H9 (cell line): ENCODE results near the gene C11orf21. TPM values are rescaled to one million over a fixed set of nuclear protein-coding genes. Genes with fewer than 3 reads are reported as not detected.
A peak's percentile ranks its signal among the peaks of the same experiment; 100 is the strongest.

Experiments
- DNase-seq: peaks from one replicate; pipeline ENCODE4 v3.0.0-alpha.2; 2017
- H2AFZ ChIP-seq: one replicate; pipeline ENCODE4 v1.6.1; 2013; ENCODE audit warnings: mild to moderate bottlenecking, low read length, control low read depth, moderate library complexity
- H2AK5ac ChIP-seq: 2 replicates; pipeline ENCODE4 v1.6.1; 2013; ENCODE audit warnings: low read length, control low read depth, mixed read lengths; ENCODE audit not compliant: insufficient read length
- H2BK120ac ChIP-seq: one replicate; pipeline ENCODE4 v1.6.1; 2013; ENCODE audit warnings: low read depth, mild to moderate bottlenecking, low read length, control low read depth, inconsistent platforms; ENCODE audit not compliant: poor library complexity, severe bottlenecking
- H2BK12ac ChIP-seq: 2 replicates; pipeline ENCODE4 v1.6.1; 2013; ENCODE audit warnings: low read length, control low read depth, mixed read lengths, low read depth; ENCODE audit not compliant: insufficient read length
- H2BK15ac ChIP-seq: 2 replicates; pipeline ENCODE4 v1.6.1; 2013; ENCODE audit warnings: low read depth, low read length, control low read depth
- H2BK20ac ChIP-seq: one replicate; pipeline ENCODE4 v1.6.1; 2013; ENCODE audit warnings: low read depth, mild to moderate bottlenecking, low read length, control low read depth, inconsistent platforms; ENCODE audit not compliant: poor library complexity, severe bottlenecking
- H2BK5ac ChIP-seq: 2 replicates; pipeline ENCODE4 v1.6.1; 2013; ENCODE audit warnings: low read length, control low read depth, mixed read lengths; ENCODE audit not compliant: insufficient read length
- H3K14ac ChIP-seq: 2 replicates; pipeline ENCODE4 v1.6.1; 2013; ENCODE audit warnings: low read length, control low read depth; ENCODE audit not compliant: insufficient read depth
- H3K18ac ChIP-seq: 2 replicates; pipeline ENCODE4 v1.6.1; 2013; ENCODE audit warnings: low read depth, mild to moderate bottlenecking, mixed read lengths, low read length, control low read depth; ENCODE audit not compliant: insufficient read length
- H3K23ac ChIP-seq: 2 replicates; pipeline ENCODE4 v1.6.1; 2013; ENCODE audit warnings: low read length, control low read depth, mixed read lengths, low read depth; ENCODE audit not compliant: insufficient read length
- H3K23me2 ChIP-seq: 2 replicates; pipeline ENCODE4 v1.6.1; 2013; ENCODE audit warnings: low read depth, mild to moderate bottlenecking, mixed read lengths, low read length, control low read depth; ENCODE audit not compliant: insufficient read length, poor library complexity, severe bottlenecking
- H3K27ac ChIP-seq: 2 replicates; pipeline ENCODE4 v1.5.1; 2013; ENCODE audit warnings: low read length, control low read depth, mixed read lengths, low read depth; ENCODE audit not compliant: insufficient read length
- H3K27me3 ChIP-seq: 2 replicates; pipeline ENCODE4 v1.6.1; 2013; ENCODE audit warnings: low read length, control low read depth, inconsistent platforms; ENCODE audit not compliant: insufficient read depth
- H3K4ac ChIP-seq: 2 replicates; pipeline ENCODE4 v1.6.1; 2013; ENCODE audit warnings: low read depth, mild to moderate bottlenecking, control low read depth, inconsistent platforms, low read length, moderate library complexity
- H3K4me1 ChIP-seq: 2 replicates; pipeline ENCODE4 v1.6.1; 2013; ENCODE audit warnings: low read length, control low read depth, inconsistent platforms; ENCODE audit not compliant: insufficient read depth
- H3K4me2 ChIP-seq: 2 replicates; pipeline ENCODE4 v1.6.1; 2013; ENCODE audit warnings: low read length, control low read depth, mixed read lengths; ENCODE audit not compliant: insufficient read length, insufficient read depth
- H3K56ac ChIP-seq: 2 replicates; pipeline ENCODE4 v1.6.1; 2013; ENCODE audit warnings: low read depth, mild to moderate bottlenecking, mixed read lengths, low read length, control low read depth; ENCODE audit not compliant: insufficient read length
- H3K79me1 ChIP-seq: 2 replicates; pipeline ENCODE4 v1.6.1; 2013; ENCODE audit warnings: low read depth, mild to moderate bottlenecking, moderate library complexity, low read length, control low read depth, inconsistent platforms; ENCODE audit not compliant: insufficient read depth, poor library complexity, severe bottlenecking
- H3K79me2 ChIP-seq: 2 replicates; pipeline ENCODE4 v1.6.1; 2013; ENCODE audit warnings: low read length, control low read depth, inconsistent platforms; ENCODE audit not compliant: insufficient read depth
- H3K9ac ChIP-seq: 2 replicates; pipeline ENCODE4 v1.6.1; 2013; ENCODE audit warnings: low read length, control low read depth, mixed read lengths; ENCODE audit not compliant: insufficient read length; ENCODE audit errors: extremely low read depth
- H3K9me3 ChIP-seq: one replicate; pipeline ENCODE4 v1.6.1; 2013; ENCODE audit warnings: low read depth, low read length, inconsistent platforms; ENCODE audit not compliant: control insufficient read depth
- H3T11ph ChIP-seq: one replicate; pipeline ENCODE4 v1.6.1; 2013; ENCODE audit warnings: mild to moderate bottlenecking, low read length, control low read depth, inconsistent platforms
- H4K20me1 ChIP-seq: one replicate; pipeline ENCODE4 v1.6.1; 2013; ENCODE audit not compliant: control insufficient read depth, insufficient read length, insufficient read depth
- H4K5ac ChIP-seq: 2 replicates; pipeline ENCODE4 v1.6.1; 2013; ENCODE audit warnings: low read depth, mild to moderate bottlenecking, mixed read lengths, low read length, control low read depth; ENCODE audit not compliant: insufficient read length
- H4K8ac ChIP-seq: replicated peaks from 2 replicates; pipeline ENCODE4 v1.6.1; 2013; ENCODE audit warnings: low read length, control low read depth, mixed read lengths, low read depth; ENCODE audit not compliant: insufficient read length
- H4K91ac ChIP-seq: 2 replicates; pipeline ENCODE4 v1.6.1; 2013; ENCODE audit warnings: low read depth, mild to moderate bottlenecking, moderate library complexity, mixed read lengths, low read length, control low read depth; ENCODE audit not compliant: insufficient read length
- H3K27ac Mint-ChIP-seq, 3 experiments: 2 replicates in 2 of 3; 3 replicates in 1 of 3; pipeline ENCODE4 v1.8.0; 2020 to 2021; ENCODE audit warnings: mixed read lengths in 3 of 3, mild to moderate bottlenecking in 1 of 3, moderate library complexity in 1 of 3
- H3K27me3 Mint-ChIP-seq: 2 replicates; pipeline ENCODE4 v1.8.0; 2021; ENCODE audit warnings: low read depth, mild to moderate bottlenecking, moderate library complexity, mixed read lengths
- H3K36me3 Mint-ChIP-seq, 3 experiments: 2 replicates in 2 of 3; 3 replicates in 1 of 3; pipeline ENCODE4 v1.8.0; 2020 to 2021; ENCODE audit warnings: low read depth in 3 of 3, mixed read lengths in 3 of 3; ENCODE audit not compliant: insufficient read depth in 1 of 3
- H3K4me1 Mint-ChIP-seq, 2 experiments: 2 replicates each; pipeline ENCODE4 v1.8.0; 2020; ENCODE audit warnings: mixed read lengths in 2 of 2
- H3K4me3 Mint-ChIP-seq, 2 experiments: 2 replicates in 1 of 2; 3 replicates in 1 of 2; pipeline ENCODE4 v1.8.0; 2020 to 2021; ENCODE audit warnings: mild to moderate bottlenecking in 2 of 2, mixed read lengths in 2 of 2, moderate library complexity in 1 of 2
- H3K9me3 Mint-ChIP-seq, 2 experiments: 2 replicates in 1 of 2; 3 replicates in 1 of 2; pipeline ENCODE4 v1.8.0; 2020; ENCODE audit warnings: mild to moderate bottlenecking in 2 of 2, mixed read lengths in 2 of 2, moderate library complexity in 1 of 2
- CTCF ChIP-seq: fragments of 200-600 bp; sonication (generic); conservative IDR thresholded peaks from 3 replicates; pipeline ENCODE4 v1.8.0; 2021; ENCODE audit warnings: antibody characterized with exemption, mild to moderate bottlenecking
- WGBS: extraction: QIAGEN DNeasy Blood & Tissue Kit; methylation state at CpG from one replicate; pipeline ENCODE4 v1.1.7; 2013; ENCODE audit warnings: missing lambda C conversion rate, low lambda C conversion rate, mixed read lengths; ENCODE audit not compliant: insufficient read length; ENCODE audit errors: extremely low coverage; 5-methylcytosine and 5-hydroxymethylcytosine counted together
- total RNA-seq: library from RNA; stranded (reverse); gene quantifications from 2 replicates; pipeline ENCODE4 v1.2.1, GENCODE V29; 2021

The C11orf21 gene
- total RNA-seq, 1 experiment from 2014 or later = not detected

- Histone ChIP-seq H3K9me3 (no peaks in the 10 kb centered on the region), H3K23ac (no peak overlapping the region), H3K56ac (no peak overlapping the region), H2BK120ac (no peak overlapping the region), H2BK5ac (no peak overlapping the region), H4K91ac (no peak overlapping the region), H3K14ac (no peak overlapping the region), H2AFZ (no peak overlapping the region), H3K27ac (no peak overlapping the region), H3K4ac (no peak overlapping the region), H2BK20ac (no peak overlapping the region), H3K79me1 (no peaks in the 10 kb centered on the region), H2BK15ac (no peak overlapping the region), H4K5ac (no peak overlapping the region), H3K23me2 (no peaks in the 10 kb centered on the region), H3K18ac (no peak overlapping the region), H4K20me1 (no peaks in the 10 kb centered on the region), H3T11ph (no peak overlapping the region), H3K4me2 (no peak overlapping the region), H2BK12ac (no peak overlapping the region), H4K8ac (no peak overlapping the region), H2AK5ac (no peak overlapping the region), H3K4me1 (no peaks in the 10 kb centered on the region; the same call in 1 of the 2 replicates), H3K79me2 (no peaks in the 10 kb centered on the region), H3K9ac (no peak overlapping the region), H3K27me3 (no peaks in the 10 kb centered on the region)
- DNase-seq = peak; percentile 85
- peaks cover 0 to 7% of the 10 kb centered on the region in 2 experiments; a peak in 1 of 4 replicates for H3K4me1 Mint-ChIP-seq
- H3K27ac Mint-ChIP-seq = no peak overlapping the region
- H3K27me3 Mint-ChIP-seq = peaks cover 6% of the 10 kb centered on the region; the same call in 1 of the 2 replicates
- no CpG with 5 or more reads among the region's 10 CpGs for WGBS
- H3K9me3 Mint-ChIP-seq = no peaks in the 10 kb centered on the region; a peak in 1 of 5 replicates
- TF ChIP-seq CTCF = peak; percentile 90
- H3K36me3 Mint-ChIP-seq = no peaks in the 10 kb centered on the region
- no peak overlapping the region for H3K4me3 Mint-ChIP-seq
Measured at GRCh38 chr11:2305140-2305778, 3.5 kb upstream of the C11orf21 start.
